CD4-positive, alpha-beta memory T cell (primary cell): ENCODE results near the gene ELP6. TPM values are rescaled to one million over a fixed set of nuclear protein-coding genes. Genes with fewer than 3 reads are reported as not detected.
A peak's percentile ranks its signal among the peaks of the same experiment; 100 is the strongest.

Source experiments
- CTCF ChIA-PET: fragments of 350-600 bp; sonication (Branson Sonifier 250); formaldehyde crosslinking; loops from one replicate; lab custom pipeline; 2021; ENCODE audit warnings: inconsistent platforms; ENCODE audit not compliant: partially characterized antibody; lab: Charles Lee
- POLR2A ChIA-PET: fragments of 350-600 bp; sonication (Branson Sonifier 250); formaldehyde crosslinking; loops from one replicate; lab custom pipeline; 2021; ENCODE audit not compliant: partially characterized antibody; lab: Charles Lee
- DNase-seq, 5 donors: peaks; one replicate each; pipeline versions ENCODE4 v3.0.0 to v3.0.0-alpha.2; 2020 to 2022; ENCODE audit warnings: mixed read lengths in 1 of 5
- H3K27ac ChIP-seq: one replicate; pipeline ENCODE4 v1.7.0; 2013; ENCODE audit warnings: low read depth, low read length
- H3K27me3 ChIP-seq: 2 replicates; pipeline ENCODE4 v1.7.0; 2013; ENCODE audit warnings: mild to moderate bottlenecking, low read length, moderate library complexity; ENCODE audit not compliant: insufficient read depth
- H3K36me3 ChIP-seq: 2 replicates; pipeline ENCODE4 v1.7.0; 2013; ENCODE audit warnings: mild to moderate bottlenecking, low read length, moderate library complexity; ENCODE audit not compliant: insufficient read depth
- H3K4me1 ChIP-seq: 2 replicates; pipeline ENCODE4 v1.7.0; 2013; ENCODE audit warnings: mild to moderate bottlenecking, low read length, moderate library complexity; ENCODE audit not compliant: insufficient read depth
- H3K4me3 ChIP-seq, 2 donors: one replicate each; pipeline ENCODE4 v1.7.0; 2013; ENCODE audit warnings: low read length in 2 of 2, mild to moderate bottlenecking in 1 of 2
- H3K9me3 ChIP-seq, 2 donors: one replicate each; pipeline ENCODE4 v1.7.0; 2013; ENCODE audit warnings: low read length in 2 of 2, control low read depth in 1 of 2; ENCODE audit not compliant: control insufficient read depth in 1 of 2
- H3K27ac Mint-ChIP-seq, 7 donors: one replicate each; pipeline ENCODE4 v1.8.0; 2020 to 2021; ENCODE audit warnings: mixed read lengths in 7 of 7, mild to moderate bottlenecking in 6 of 7, inconsistent platforms in 3 of 7, moderate library complexity in 3 of 7
- H3K27me3 Mint-ChIP-seq, 2 donors: one replicate each; pipeline ENCODE4 v1.8.0; 2020 to 2021; ENCODE audit warnings: mixed read lengths in 2 of 2
- H3K36me3 Mint-ChIP-seq, 2 donors: one replicate each; pipeline ENCODE4 v1.8.0; 2020 to 2021; ENCODE audit warnings: mixed read lengths in 2 of 2, inconsistent platforms in 1 of 2, mild to moderate bottlenecking in 1 of 2
- H3K4me1 Mint-ChIP-seq, 4 donors: one replicate each; pipeline ENCODE4 v1.8.0; 2020 to 2021; ENCODE audit warnings: mixed read lengths in 4 of 4, mild to moderate bottlenecking in 1 of 4
- H3K4me3 Mint-ChIP-seq, 8 donors: one replicate each; pipeline ENCODE4 v1.8.0; 2020 to 2021; ENCODE audit warnings: mixed read lengths in 8 of 8, mild to moderate bottlenecking in 7 of 8, moderate library complexity in 6 of 8, inconsistent platforms in 3 of 8
- H3K9me3 Mint-ChIP-seq, 8 donors: one replicate each; pipeline ENCODE4 v1.8.0; 2020 to 2021; ENCODE audit warnings: mixed read lengths in 8 of 8, mild to moderate bottlenecking in 5 of 8, inconsistent platforms in 3 of 8, moderate library complexity in 1 of 8
- intact Hi-C: fragments of 100-400 bp; cut with micrococcal nuclease; formaldehyde crosslinking; loops from one replicate; pipeline ENCODE4 v1.15.1; 2023
- polyA plus RNA-seq, 2 donors: library from polyadenylated mRNA; unstranded; fragments of 300-500 nt; fragmentation: Illumina TruSeq; gene quantifications; one replicate each; pipeline ENCODE4 v1.2.3, GENCODE V29; 2021
- total RNA-seq, 2 experiments: library from RNA; stranded (reverse); gene quantifications; one replicate each; pipeline ENCODE4 v1.2.3, GENCODE V29; 2021

Gene ELP6
- total and polyA plus RNA-seq, 4 experiments from 2014 or later: 24.8 to 45.7 (median 32.8) TPM

DNA sequence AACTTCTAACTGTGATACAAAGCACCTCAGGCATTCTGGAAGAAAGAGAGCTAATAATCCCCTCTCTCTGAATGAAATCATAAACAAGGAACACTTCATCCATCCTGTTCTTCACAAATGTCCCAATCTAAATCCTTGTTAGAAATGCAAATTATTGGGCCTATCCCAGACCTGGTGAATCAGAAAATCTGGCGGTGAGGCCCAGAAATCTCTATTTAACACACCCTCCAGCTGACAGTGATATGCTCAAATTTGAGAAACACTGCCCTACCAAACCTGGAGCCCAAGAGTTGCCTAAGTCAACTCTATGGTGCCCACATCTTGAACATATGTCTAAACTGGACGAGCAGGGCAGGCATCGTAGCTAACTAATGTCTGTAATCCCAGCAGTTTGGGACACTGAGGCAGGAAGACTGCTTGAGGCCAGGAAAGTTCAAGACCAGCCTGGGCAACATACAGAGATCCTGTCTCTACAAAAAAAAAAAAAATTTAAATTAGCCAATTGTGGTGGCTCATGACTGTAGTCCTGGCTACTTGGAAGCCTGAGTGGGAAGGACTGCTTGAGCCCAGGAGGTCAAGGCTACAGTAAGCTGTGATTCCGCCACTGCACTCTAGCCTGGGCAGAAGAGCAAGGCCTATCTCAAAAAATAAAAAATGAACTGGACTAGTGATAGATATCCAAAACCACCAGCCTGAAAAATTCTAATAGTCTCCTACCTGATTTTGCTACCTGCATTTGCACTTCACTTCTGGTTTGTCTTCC is 60.9 kb downstream of the ELP6 start:
- Mint-ChIP-seq H3K4me1 (peaks cover 28 to 38% (median 33%) of the 10 kb centered on the region in 4 donors), H3K27me3 (no peaks in the 10 kb centered on the region), H3K27ac (peak overlapping the region in 2 of 7 donors; percentile 13 to 17), H3K4me3 (no peak overlapping the region), H3K36me3 (peaks cover 5 to 13% of the 10 kb centered on the region in 2 donors), H3K9me3 (peaks cover 0 to 2% (median 0%) of the 10 kb centered on the region in 8 donors)
- Histone ChIP-seq H3K4me1 (no peaks in the 10 kb centered on the region), H3K27me3 (no peaks in the 10 kb centered on the region), H3K4me3 (no peak overlapping the region), H3K27ac (no peak overlapping the region), H3K36me3 (no peaks in the 10 kb centered on the region), H3K9me3 (no peaks in the 10 kb centered on the region)
- no peak for DNase-seq
- CTCF ChIA-PET: interaction anchor here (0.6 kb wide), 1 partner anchor 751 kb away, joined by 3 read pairs; no protein-coding TSS in a partner anchor
- POLR2A ChIA-PET: no interaction called here
- intact Hi-C loops: no loop called here

Other genes starting within 250 kb of the ELP6 start
- gene KIF9, start 230.9 kb downstream of the ELP6 start, total RNA-seq: 1 to 10 TPM; 2.3 to 3.2 TPM
- gene KIF9, start 230.9 kb downstream of the ELP6 start, polyA plus RNA-seq: 1 to 10 TPM; 3.8 to 4.4 TPM
- gene KLHL18, start 230.8 kb downstream of the ELP6 start, total RNA-seq: 10 to 100 TPM; 21.8 to 26.7 TPM
- gene KLHL18, start 230.8 kb downstream of the ELP6 start, polyA plus RNA-seq: 10 to 100 TPM; 17.0 to 19.8 TPM
- gene PTPN23, start 132.7 kb downstream of the ELP6 start, total RNA-seq: 10 to 100 TPM; 50.0 to 53.9 TPM
- 1 to 10 TPM in 1 of 2 donors, under 1 TPM in 1; 0.46 to 4.3 TPM for gene PTPN23, start 132.7 kb downstream of the ELP6 start, polyA plus RNA-seq
- 10 to 100 TPM; 85.7 to 88.1 TPM for gene SCAP, start 37.8 kb downstream of the ELP6 start, total RNA-seq
- gene SCAP, start 37.8 kb downstream of the ELP6 start, polyA plus RNA-seq: 10 to 100 TPM; 37.7 to 56.4 TPM
- under 1 TPM; 0.20 to 0.42 TPM for gene CSPG5, start 65.2 kb upstream of the ELP6 start, total RNA-seq
- not detected for gene CSPG5, start 65.2 kb upstream of the ELP6 start, polyA plus RNA-seq